HG03025 (cell line): Measurements from ENCODE around the gene PPP1R14D.

Experiments used
- ATAC-seq: cut with Tn5 transposase; IDR thresholded peaks from one replicate; pipeline ENCODE4 v1.9.1; 2021; ENCODE audit warnings: mild to moderate bottlenecking, moderate library complexity; ENCODE audit not compliant: unreplicated experiment, low FRiP score

Gene PPP1R14D

DNA sequence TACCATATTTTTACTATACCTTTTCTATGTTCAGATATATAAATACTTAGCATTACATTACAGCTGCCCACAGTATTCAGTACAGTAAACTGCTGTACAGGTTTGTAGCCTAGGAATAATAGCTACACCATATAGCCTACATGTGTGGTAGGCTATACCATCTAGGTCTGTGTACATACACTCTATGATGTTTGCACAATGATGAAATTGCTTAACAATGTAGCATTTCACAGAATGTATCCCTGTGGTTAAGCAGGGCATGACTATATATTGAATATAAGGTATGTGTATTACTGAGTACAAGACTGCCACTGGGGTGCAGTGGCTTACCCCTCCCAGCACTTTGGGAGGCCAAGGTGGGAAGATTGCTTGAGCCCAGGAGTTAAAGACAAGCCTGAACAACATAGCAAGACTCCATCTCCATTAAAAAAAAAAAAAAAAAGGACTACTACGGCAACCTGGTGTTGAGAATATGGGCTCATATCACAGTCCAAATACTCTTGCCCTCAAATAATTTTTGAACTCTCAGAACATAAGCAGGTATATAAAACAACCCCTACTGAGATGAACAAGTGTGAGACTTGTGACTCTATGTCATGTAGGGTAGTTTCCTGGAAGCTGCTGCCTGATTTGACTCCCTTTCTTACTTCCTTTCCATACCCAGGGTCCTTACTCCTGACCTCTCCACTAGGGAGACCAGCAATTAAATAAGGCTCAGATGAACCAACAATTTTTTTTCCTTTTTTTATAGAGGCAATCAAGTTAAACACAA lies 4.8 kb downstream of the PPP1R14D start:
- ATAC-seq, result no peak

DNA sequence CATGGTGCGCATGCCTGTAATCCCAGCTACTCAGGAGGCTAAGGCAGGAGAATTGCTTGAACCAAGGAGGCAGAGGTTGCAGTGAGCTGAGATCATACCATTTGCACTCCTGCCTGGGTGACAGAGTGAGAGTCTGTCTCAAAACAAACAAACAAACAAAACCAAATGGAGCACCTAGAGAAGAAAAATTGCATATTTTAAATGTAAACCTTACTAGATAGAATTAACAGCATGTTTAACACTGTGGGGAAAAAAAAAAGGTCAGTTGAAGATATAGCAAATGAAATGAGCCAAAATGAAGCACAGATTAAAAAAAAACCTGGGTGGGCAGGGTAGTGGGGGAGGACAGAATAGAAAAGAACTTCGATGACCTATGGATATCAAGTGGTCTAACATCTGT lies 7.3 kb downstream of the PPP1R14D start:
- no peak for ATAC-seq

DNA sequence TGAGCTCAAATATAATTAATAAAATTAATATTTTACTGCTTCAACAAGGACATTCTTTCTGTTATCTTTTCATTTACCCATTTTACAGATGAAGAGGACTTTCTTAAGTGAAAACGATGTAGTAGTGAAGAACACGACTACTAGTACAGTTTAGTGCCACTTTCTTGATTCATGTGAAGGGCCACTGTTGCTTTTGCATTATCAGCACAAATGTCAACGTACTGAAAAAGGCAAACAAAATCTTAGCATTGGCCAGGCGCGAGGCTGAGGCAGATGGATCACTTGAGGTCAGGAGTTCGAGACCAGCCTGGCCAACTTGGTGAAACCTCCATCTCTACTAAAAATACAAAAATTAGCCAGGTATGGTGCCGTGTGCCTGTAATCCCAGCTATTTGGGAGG lies 9.5 kb downstream of the PPP1R14D start:
- ATAC-seq, result no peak

GRCh38 chr15:40815042-40815698 lies 13.3 kb downstream of the PPP1R14D start:
- ATAC-seq, result no peak

DNA sequence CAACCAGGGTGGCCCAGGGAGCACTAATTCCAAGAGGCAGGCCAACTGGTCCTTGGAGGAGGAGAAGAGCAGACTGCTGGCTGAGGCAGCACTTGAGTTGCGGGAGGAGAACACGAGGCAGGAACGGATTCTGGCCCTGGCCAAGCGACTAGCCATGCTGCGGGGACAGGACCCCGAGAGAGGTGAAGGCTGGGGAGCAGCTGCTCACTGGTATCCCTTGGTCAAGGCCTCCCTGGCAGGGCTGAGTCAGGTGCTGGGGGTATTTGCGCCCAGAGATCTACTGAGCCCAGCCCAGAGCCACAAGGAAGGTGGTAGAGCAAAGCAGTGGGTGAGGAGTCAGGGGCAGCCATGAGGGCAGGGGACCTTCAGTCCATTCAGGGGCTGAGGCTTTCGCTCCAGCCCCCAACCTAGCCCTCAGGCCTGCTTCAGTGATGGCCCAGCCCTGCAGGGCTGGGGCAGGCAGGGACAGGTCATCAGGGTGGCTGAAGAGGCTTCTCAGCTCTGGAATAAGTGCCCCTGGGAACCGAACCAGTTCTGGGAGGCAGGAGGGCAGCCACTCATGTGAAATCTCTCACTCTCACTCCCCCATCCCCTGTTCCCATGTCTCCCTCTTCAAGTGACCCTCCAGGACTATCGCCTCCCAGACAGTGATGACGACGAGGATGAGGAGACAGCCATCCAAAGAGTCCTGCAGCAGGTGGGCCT lies 15.6 kb downstream of the PPP1R14D start:
- no peak for ATAC-seq

DNA sequence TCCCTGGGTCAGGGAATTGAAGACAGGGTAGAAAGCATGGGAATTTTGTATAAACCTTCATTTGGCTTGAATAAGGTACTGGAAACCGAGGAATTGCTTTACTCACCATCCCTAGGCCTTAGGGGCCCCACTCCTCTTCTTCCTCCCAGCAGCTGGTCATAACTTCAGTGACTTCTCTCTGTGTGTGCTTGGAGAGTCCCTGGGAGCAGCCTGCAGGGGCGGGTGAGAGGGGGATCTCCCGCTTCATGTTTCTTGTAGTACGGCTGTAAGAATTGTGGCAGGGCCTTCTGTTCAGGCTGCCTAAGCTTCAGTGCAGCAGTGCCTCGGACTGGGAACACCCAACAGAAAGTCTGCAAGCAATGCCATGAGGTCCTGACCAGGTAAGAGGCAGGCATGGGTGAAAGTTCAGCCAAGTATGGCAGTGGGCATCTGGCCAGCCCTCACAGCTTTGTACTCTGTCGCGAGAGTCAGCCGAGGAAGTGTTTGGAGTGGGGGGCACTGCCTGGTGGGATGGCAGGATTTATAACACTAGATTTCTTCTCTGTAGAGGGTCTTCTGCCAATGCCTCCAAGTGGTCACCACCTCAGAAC lies 19.6 kb downstream of the PPP1R14D start:
- ATAC-seq, result no peak

- no peak for ATAC-seq
These were observed 20.5 kb downstream of the PPP1R14D start for GRCh38 chr15:40807888-40808461.

GRCh38 chr15:40807028-40807887 lies 21.2 kb downstream of the PPP1R14D start, which contains the start of the genes DNAJC17 and ZFYVE19:
TSS of gene DNAJC17 (minus strand) at chr15:40807473. CDS start at chr15:40807446, 27 bp downstream.
TSS of gene ZFYVE19 (plus strand) at chr15:40807089. CDS start at chr15:40807590, 501 bp downstream.
- peak; percentile 93 for ATAC-seq

- ATAC-seq, result no peak
These were observed 21.9 kb downstream of the PPP1R14D start for GRCh38 chr15:40806672-40807027.

DNA sequence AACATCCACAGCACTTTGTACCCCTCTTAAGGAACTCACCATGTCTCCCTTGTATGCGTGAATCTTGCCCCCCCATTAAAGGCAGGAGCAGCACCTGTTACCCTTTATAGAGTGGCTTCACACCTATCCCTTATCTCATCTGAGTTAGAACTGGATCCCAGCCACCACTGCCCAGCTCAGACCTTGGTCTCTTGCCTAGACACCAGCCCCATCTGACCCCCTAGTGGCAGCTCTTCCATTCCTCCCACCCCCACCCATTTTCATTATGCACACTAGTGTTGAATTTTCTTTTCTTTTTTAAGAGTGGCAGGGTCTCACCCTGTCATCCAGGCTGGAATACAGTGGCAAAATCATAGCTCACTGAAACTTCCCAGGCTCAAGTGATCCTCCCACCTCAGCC lies 24.8 kb downstream of the PPP1R14D start:
- ATAC-seq, result no peak

DNA sequence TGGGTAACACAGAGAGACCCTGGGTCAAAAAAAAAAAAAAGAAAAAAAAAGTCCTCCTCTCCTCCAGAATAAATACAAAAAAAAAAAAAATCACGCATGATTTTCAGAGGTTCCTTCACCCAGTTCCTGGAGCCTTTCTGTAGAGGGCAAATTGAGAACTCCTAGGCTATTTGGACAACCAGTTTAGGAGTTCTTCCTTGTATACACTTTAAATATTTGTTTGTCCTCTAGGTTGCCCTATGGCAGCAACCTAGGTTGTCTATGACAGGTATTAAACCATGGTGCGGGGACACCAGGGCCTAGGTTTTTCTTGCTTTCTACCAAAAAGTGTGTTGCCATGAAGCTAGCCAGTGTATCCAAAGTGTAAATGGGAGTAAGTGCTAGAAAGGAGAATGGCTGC lies 25.4 kb downstream of the PPP1R14D start:
- ATAC-seq, result no peak

GRCh38 chr15:40799523-40799922 lies 29.0 kb downstream of the PPP1R14D start:
- ATAC-seq, result no peak

GRCh38 chr15:40796512-40796911 lies 32.0 kb downstream of the PPP1R14D start:
- no peak for ATAC-seq

DNA sequence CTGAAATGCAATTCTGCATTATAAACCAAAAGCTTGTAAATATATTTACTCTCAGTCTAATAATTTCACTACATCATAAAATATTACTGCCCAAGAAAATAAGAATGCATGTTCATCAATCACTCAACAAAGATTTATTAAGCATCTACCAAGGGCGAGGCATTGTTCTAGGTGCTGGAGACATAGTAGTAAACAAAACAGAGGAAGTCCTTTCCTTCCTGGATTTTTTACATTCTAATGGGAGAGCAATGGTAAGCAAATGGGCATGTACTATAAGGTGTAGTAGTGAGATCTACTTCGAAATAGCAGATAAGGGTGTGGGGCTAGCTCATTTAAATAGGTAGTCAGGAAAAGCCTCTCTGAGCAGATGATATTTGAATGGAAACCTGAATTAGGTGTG lies 32.5 kb downstream of the PPP1R14D start:
- no peak for ATAC-seq

DNA sequence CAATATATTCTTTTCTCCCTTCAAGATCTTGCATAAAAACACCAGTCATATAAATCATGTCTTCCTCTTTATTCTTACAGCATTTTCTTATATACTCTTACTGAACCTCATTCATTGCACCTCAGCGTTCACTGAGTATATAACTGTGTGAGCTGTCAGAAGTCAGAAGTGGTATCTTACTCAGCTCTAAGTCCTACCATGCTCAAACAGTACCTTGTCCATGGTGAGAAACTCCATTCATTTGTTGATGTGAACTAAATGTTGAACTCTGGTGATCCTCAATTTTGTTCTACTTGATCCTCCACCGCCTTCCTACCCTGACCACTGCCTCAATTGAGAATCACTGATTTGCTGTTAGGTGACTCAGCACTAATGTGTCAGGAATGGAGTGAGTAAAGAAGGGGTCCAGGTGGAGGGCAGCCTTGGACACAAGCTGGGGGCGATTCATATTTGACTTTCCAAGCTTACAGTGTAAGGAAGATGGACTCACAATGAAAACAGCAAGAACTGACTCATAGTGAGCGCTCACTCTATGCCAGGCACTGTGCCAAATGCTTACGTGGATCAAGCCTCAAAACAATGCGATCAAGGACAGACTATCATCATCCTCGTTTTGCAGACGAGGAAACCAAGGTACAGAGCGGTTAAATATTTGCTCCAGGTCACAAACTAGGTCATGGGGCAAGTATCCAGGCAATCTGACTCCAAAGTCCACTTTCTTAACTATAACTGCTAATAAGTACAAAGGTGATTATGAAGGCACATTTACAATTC lies 35.1 kb downstream of the PPP1R14D start:
- no peak for ATAC-seq

DNA sequence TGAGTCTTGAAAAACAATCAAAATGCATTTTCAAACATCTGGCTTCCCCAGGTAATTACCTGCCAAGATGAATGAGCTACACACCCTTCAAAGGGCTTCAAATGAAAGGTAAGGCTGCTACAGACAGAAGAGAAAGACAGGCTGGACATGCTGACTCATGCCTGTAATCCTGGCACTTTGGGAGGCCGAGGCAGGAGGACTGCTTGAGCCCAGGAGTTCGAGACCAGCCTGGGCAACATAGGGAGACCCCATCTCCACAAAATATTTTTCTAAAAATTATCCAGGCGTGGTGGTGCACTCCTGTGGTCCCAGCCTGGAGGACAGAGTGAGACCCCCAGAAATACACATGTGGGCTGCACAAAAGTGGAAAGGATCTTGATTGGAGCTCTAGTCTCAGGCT lies 36.1 kb downstream of the PPP1R14D start:
- ATAC-seq, result no peak

DNA sequence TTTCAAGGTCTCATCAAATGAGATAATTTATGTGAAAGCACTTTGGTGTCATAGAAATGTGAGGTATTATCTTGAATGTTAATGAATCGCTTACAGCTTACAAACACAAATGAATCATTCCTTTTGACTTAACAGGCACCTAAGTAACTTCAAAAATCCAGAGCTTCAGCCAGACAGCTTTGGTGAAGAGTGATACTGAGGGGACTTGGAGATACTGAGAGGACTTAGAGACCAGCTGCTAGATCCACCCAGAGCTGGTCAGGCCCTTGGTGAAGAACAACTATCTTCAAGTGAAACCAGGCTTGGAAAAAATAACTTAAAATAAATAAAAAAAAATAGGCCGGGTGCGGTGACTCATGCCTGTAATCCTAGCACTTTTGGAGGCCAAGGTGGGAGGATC lies 37.8 kb downstream of the PPP1R14D start:
- ATAC-seq, result no peak

- no peak for ATAC-seq
These were observed 38.5 kb downstream of the PPP1R14D start for GRCh38 chr15:40789999-40790398.

- no peak for ATAC-seq
These were observed 39.4 kb downstream of the PPP1R14D start for GRCh38 chr15:40789119-40789518.
